Activated T-helper 1 cell treated with Interleukin-2 at 50 U/mL for 16 hours (primary cell): ENCODE measurements around the gene PRKN.

Experiments used
- DNase-seq: peaks from one replicate; pipeline ENCODE4 v3.0.0-alpha.2; 2020; ENCODE audit warnings: low read depth

PRKN gene

GRCh38 chr6:162373192-162373591 is 354.4 kb downstream of the PRKN start:
- DNase-seq: no peak

DNA sequence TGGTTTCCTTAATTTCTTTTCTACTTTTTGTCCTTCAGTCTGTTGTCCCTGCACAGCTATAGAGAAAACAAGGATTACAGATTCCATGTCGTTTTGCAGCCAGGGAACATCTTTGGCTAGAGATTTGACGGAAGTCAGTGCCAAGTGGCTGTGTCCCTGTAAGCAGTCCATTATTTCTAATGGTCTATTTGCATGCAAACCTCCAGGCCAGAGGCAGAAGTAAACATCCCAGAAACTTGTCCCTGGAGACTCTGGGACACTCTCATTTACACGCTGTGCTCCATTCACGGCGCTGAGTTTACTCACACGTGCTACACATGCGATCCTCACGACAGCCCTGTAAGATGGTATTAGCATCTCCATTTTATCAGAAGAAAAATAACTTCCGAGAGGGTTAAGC is 355.5 kb downstream of the PRKN start:
- no peak for DNase-seq

DNA sequence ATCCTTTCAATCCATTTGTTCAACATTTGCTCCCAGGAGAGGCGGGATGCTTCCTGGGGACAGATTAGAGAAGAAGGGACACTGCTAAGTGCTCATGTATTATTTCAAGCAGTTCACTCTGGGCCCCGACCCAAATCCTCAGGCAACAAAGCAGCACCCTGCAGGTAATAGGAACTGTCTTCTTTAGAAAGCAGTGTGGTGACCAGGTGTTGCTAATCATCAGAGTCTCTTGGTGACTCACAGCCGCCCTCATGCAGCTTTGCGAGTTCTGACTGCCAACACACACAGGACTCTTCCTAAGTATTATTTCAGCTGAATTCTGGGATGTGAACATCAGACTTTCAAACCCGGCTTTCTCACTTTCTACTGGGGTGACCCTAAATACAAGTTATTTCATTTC is 356.4 kb downstream of the PRKN start:
- DNase-seq: no peak

DNA sequence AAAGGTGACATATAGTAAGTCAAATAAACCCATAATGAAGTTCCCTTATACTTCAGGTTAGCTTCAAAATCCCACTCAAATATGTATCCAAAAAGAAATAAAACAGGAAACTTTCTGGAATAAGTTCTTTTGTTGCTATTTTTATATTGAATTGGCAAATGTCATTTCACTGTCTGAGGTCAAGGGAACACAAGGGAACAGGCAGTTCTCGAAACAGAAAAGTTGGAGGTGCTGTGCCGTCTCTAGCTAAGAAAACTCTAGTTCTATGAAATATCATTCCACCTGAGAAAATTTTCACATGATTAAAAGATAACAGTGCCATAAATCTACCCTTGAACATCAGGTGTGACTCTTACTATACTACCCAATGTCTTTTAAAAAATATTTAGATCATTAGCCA is 358.5 kb downstream of the PRKN start:
- DNase-seq: no peak

DNA sequence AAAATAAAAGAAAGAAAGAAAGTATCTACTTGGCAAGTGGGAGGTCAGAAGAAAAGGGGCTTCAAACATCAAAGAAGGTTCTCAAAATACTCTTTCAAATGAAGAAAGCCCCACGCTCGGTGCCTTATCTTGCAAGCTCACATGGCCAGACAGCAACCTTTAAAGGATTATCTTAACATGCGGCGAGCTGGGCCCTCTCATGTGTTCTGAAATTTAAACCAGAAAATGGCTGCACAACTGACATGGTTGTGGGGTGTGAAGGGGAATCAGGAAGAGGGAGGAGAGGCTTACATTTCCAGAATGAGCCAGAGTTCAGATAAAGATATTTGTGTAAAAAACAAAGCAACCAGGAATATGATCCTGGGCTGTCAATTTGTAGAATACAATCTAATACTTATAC is 363.1 kb downstream of the PRKN start:
- no peak for DNase-seq

DNA sequence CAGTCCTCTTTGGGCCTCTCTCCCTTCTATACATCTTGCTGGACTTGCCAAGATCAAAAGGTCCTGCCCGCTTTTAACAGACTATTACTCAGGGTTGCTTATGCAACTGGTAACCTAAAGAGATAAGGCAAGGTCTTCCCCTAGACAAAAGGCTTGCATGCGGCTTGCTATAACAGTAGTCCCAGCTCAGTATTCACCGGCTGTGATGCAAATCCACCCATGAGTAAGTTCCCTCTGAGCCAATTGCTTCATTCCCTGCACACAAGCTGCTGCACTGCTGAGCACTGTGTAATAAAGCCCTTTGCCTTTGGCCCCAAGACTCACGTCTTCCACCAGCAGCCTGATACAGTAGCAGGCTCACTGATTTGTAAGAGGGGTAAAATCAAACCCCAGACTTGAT is 363.8 kb downstream of the PRKN start:
- DNase-seq: no peak

- no peak for DNase-seq
Observed at GRCh38 chr6:162360901-162361567, 366.5 kb downstream of the PRKN start.

DNA sequence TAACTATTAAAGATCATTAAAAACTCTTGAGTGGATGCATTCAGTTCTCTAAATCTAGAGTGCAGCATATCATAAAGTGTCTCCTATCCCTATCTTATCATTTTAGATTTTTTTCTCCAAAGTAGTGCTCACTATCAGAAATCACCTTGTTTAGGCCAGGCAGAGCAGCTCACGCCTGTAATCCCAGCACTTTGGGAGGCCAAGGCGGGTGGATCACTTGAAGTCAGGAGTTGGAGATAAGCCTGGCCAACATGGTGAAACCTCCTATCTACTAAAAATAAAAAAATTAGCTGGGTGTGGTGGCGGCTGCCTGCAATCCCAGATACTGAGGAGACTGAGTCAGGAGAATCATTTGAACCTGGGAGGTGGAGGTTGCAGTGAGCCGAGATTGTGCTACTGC is 368.9 kb downstream of the PRKN start:
- no peak for DNase-seq

GRCh38 chr6:162345051-162345511 is 382.5 kb downstream of the PRKN start:
- no peak for DNase-seq

- no peak for DNase-seq
Observed at GRCh38 chr6:162344646-162345010, 382.9 kb downstream of the PRKN start.

- no peak for DNase-seq
Observed at GRCh38 chr6:162343936-162344645, 383.5 kb downstream of the PRKN start.

DNA sequence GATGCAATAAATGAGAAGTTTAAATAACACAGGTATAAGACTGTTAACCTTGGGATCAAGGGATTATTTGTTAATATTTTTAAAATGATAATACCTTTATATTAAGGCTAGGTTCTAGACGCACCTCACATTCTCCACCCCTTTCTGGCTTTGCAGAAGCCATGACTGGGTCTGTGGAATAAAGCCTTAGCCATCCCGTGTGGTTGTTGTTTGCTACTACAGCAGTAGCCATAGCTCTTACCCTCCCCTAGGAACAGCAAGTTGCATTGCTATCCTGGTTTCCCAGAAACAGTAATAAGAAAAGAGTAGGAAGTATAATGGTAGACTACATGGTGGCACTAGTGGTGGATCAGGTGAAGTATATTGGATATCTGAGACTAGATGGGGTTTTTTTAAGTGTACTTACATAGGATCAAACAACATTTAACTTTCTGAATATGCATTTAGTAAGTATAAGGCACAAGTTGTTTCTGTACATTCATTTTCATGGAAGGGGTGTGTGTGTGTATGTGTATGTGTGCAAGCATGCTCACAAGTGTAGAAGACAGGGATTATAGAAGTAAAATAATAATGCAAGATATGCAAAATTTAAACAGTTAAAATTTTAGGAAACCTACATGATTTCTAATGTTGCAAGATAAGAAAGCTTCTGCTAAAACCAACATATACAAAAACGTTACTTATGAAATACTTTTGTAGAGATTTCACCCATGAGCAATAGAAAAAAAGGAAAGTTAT is 384.2 kb downstream of the PRKN start:
- DNase-seq: no peak

GRCh38 chr6:162337412-162337811 is 390.2 kb downstream of the PRKN start:
- no peak for DNase-seq

GRCh38 chr6:162336359-162336758 is 391.2 kb downstream of the PRKN start:
- DNase-seq: no peak

DNA sequence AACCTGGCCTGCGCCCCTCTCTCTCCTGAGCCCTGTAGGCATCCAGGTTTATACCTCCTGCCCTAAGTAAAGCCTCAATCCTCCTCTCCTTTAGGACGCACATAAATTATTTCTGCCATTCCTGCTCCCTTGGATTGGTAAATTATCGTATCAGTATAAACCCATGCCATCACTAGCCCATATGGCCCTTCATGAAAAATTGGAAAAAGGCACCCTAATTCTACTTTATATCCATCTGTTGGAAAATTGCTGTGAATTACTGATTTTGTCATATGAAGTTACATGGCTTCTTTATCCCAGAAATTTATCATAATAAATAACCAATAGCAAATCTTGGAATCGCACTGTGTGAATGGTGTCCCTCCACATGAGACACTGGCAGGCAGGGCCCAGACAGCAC is 395.2 kb downstream of the PRKN start:
- DNase-seq: no peak

- DNase-seq: no peak
Observed at GRCh38 chr6:162331911-162332310, 395.7 kb downstream of the PRKN start.

- no peak for DNase-seq
Observed at GRCh38 chr6:162325826-162326225, 401.7 kb downstream of the PRKN start.

DNA sequence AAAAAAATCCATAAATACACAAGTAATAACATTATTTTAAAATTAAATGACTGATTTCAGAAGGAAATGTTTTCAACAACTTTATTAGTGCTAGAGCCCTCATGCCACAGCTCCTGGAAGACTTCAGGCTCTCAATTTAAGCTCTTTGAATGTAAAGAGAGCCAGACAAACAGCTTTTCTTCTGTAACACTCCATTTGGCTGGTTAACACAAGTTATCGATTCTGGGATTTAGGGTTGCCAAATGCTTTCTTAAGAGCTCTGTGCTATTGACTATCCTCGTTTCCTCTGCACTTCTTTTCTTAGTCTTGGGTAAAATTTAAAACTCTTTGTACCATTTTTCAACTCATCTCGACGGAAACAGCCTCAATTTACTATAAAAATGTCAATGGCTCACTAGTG is 402.5 kb downstream of the PRKN start:
- DNase-seq: no peak

DNA sequence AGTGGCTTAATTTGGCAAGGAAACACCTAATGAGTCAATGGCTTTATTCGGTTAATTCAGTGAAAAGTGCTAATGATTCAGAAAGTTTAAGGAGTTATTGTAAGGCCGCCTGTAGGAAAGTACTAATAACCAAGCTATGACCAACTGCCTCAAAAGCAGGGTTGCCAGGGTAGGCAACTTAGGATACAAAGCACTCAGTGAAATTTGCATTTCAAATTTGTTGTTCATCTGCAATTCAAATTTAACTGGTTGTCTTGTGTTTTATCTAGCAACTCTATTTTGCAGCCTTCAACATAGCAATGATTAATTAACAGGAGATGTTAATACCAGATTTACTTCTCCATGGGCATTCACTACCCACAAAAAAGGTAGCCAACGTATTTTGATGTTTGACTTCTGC is 412.3 kb downstream of the PRKN start:
- DNase-seq: no peak

DNA sequence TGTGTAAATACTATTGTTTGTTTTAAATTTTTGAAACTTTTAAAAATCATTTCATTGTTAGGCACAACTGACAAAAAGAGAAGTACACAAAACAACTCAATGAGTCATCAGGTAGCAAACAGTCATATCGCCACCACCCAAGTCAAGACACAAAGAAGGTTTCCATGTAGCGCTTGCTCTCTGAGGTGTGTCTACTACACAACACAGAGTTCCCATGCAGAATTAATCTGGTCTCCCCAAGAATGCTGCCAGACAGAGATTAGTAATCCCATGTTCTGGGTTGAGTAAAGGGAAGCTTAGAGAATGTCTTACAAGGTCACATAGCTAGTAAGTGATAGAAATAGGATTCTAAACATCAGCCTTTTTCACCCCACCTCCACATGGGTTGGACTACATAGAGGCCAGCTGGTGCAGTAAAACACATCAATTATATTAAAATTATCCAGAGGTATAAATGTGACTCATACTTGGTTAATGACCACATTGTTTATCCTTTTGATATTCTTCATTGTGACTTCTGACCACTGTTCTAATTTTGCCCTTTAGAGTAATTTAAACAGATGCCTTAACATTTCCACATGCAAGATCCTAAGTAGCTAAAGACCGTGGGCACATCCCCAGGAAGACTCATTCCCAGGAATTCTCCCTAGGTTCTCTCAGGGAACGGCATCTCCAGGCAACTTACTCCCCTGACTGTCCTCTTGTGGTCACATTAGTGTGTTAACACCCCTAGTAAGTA is 413.5 kb downstream of the PRKN start:
- DNase-seq: no peak

GRCh38 chr6:162307865-162308264 is 419.7 kb downstream of the PRKN start:
- no peak for DNase-seq

GRCh38 chr6:162306616-162307015 is 420.9 kb downstream of the PRKN start:
- DNase-seq: no peak

- no peak for DNase-seq
Observed at GRCh38 chr6:162301128-162301527, 426.4 kb downstream of the PRKN start.
